HG03354 (cell line): ENCODE results near the gene GPR35.

Experiments
- ATAC-seq: cut with Tn5 transposase; IDR thresholded peaks from one replicate; pipeline ENCODE4 v1.9.1; 2021; ENCODE audit warnings: mild to moderate bottlenecking; ENCODE audit not compliant: unreplicated experiment, poor library complexity, severe bottlenecking

Gene GPR35

DNA sequence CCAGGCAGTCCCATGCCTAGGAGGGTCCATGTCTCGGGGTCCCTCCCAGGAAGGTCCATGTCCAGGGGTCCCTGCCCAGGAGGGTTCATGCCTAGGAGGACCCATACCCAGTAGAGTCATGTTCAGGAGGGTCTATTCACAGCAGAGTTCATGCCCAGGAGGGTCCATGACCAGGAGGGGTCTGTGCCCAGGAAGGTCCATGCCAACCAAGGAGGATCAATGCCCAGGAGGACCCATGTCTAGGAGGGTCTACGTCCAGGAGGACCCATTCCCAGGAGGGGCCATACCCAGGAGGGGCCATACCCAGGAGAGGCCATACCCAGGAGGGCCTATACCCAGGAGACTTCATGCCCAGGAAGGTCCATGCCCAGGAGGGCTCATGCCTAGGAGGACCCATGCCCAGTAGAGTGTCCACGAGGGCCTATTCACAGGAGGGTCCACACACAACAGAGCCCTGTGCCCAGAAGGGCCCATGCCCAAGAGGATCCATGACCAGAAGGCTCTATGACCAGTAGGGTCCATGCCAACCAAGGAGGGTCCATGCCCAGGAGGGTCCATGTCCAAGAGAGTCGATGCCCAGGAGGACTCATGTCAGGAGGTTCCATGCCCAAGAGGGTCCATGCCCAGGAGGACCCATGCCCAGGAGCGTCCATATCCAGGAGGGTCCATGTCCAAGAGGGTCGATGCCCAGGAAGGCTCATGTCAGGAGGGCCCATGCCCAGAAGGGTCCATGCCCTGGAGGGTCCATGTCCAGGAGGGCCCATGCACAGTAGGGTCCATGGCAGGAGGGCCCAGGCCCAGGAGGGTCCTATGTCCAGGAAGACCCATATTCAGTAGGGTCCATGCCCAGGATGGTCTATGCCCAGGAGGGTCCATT is 10.1 kb downstream of the GPR35 start:
- ATAC-seq: no peak

DNA sequence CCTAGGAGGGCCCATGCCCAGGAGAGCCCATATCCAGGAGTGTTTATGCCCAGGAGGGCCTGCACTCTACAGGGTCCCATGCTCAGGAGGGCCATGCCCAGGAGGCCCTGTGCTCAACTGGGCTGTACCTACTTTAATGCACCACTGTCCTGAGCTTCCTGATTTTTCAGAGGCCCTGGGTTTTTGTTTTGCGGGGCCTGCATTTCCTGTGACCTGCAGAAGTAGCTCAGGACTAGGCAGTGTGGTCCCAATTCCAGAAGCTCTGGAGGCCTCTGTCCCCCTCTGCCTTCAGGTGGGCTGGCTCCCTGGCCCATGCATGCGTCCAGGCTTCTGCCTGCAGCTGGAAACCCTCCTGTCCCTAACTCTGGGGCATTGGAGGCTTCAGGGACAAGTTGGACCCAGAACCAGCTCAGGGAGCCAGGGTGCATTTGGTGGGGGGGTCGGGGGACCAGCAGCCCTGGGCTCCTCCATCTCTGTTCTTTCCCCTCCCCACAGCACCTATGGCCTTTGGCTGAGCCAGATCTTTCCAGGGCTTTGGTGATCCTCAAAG is 10.8 kb downstream of the GPR35 start:
- ATAC-seq: no peak

DNA sequence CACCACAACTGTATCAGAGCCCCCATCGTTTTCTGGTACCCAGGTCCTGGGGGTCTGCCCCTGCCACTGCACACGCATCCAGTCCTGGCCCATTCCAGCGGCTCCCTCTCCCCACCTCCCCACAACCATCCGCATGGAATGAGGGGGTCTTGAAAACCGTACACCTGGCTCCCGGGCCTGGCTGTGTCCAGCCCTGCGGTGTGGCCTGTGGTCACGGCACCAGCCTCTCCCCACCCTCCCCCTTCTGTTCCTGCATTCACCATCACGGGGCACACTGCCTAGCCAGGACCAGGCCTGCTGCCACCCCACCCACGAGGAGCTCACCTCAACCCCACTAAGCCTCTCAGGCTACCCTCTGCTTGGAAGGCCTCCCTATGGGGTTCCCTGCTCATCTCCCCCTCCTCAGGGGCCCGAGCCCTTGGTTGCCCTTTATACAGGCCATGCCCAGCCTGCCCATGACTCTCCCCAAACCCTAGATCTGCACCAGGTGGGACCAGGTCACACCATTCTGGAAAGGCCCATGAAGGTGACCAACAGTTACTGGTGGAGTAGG is 11.4 kb downstream of the GPR35 start:
- no peak for ATAC-seq

DNA sequence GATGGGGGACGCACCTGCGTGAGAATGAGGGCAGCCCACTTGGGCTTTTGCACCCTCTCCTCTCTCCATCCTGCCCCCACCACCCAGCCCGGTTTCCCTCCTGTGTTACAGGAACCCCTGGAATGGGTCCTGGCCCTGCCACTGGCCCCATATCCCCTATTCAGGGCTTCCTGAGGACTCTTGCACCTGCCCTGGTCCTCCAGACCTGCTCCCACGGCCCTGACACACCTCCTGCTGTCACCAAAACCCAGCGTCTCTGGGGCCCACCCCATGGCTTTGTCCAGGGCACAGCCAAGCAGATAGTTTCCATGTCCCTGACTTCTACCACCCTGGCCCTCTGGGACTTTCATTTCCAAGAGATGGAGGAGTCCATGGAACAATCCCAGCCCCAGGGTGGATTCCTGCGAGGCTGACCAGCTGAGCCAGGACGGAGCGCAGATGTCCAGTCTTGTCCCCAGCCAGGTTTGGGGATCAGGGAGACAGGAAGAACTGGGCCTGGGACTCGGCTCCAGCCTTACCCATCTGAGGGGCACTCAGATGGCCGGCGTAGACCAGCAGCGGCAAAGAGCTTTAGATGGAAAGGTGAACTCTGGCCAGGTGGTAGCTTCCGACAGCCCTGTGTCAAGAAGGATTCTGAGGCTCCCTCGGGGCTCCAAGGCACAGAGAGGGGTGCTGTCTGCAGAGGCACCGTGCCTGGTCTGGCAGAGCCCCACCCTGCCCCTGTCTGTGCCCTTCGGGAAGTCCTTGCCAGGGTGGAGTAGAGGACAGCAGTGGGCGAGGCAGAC is 12.0 kb downstream of the GPR35 start:
- ATAC-seq: no peak

DNA sequence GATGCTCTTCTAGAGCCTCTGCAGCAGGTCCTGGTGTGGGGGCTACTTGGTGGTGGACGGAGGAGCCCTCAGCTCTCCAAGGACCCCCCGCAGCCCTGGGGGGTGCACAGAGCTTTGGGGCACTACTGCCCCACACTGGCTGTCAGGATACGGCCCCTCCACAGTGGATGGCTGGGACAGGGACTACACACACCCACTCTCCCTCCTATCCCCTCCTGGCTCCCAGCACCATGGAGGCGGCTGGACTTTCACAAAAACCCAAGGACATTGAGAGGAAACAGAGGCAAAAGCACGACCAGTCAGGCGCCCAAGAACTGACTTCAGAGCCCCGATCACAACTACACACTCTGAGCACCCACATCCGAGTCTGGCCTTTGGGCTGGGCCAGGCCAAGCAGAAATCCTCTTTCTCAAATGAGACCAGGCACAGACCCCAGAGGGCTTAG is 12.6 kb downstream of the GPR35 start:
- ATAC-seq: no peak

DNA sequence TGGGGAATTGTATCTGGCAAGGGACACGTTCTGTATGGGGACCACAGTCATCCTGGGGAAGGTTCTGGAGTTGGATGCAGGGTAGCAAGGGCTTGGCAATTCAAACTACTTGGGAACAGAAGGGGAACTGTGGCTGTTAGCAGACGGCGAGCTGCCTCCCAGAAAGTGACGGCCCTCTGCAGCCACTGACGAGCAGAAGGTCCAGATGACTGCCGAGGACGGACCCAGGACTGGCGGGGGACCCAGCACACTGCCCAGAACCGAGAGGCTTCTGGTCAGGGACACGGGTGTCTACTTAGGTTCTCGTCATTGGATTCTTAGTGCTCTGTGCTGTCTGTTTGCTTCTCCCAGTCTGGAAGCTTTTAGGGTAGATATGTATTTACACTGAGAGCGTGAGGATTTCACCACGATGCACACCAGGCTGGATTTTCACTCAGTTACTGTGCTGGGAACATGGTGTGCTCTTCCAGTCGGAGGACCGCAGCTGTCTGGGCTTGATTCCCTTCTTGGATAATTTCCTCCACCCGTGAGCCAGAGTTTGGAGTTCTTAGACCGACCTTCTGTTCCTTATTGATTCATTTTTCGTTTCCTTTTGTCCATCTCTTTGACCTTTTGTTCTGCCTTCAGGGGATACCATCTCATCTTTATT is 13.4 kb downstream of the GPR35 start:
- ATAC-seq: no peak

DNA sequence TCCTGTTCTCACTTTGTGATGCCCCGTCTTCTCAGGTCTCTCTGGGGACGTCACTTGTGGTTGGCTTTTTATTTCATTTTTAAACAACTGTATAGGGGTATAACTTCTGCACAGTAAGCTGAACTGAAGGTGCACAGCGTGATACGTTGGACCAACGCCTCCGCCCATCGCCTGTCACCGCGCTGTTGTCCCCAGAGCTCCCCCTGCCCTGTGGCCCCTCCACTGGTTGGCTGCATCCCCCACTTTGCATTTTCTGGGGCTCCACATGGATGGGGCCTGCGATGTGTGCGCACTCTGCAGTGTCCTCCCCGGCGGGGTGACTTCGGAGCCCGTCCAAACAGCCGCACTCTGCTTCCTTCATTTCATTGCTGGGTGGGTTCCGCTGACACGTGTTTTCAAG is 14.3 kb downstream of the GPR35 start:
- no peak for ATAC-seq

DNA sequence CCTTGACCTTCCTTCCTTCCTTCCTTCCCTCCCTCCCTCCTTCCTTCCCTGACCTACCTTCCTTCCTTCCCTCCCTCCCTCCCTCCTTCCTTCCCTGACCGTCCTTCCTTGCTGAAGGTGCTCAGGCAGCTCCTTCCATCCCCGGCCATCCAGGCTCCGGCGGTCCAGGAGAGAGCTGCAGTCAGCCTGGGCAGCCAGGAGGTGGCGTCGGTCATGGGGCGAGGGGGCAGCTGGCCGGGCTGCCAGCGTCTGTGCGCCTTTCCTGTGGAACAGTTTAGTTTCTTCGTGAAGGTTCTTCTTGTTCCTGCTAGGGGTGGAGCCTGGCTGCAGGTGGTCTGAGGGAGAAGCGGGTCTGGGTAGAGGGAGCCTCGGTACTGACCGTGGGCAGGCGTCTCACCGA is 15.7 kb downstream of the GPR35 start:
- no peak for ATAC-seq

DNA sequence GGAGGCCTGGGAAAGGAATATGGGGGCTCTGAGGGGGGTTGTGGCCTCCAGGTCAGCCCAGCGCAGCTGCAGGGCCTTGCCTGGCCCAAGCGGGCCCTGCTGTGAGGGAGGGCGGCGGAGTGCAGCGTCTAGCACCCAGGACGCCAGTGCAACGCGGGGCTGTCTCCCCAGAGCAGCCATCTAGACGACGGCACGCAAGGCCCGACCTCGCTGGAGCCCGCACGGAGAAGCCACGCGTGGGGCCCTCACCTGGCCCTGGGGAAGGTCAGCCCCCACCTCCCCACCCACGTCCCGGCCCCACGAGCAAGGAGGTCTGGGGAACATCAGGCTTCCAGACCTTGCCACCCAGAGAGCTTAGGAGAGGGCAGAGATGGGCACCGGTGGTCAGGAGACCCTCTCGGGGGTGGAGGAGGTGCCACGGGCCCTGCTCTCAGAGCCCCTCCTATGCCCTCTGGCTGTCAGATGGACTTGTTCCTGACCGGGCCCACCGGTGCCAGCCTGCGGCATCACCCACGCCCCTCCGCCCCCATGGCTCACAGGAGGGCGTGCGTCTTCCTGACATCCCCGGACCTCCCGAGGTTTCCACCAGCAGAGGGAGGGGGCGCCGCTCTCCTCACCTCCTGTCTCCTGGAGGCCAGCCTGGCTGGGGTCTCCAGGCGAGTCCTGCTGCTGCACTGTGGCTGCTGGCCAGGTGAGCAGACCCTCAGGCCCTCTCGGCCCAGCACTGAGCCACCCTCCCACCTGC is 17.0 kb downstream of the GPR35 start:
- ATAC-seq: no peak

DNA sequence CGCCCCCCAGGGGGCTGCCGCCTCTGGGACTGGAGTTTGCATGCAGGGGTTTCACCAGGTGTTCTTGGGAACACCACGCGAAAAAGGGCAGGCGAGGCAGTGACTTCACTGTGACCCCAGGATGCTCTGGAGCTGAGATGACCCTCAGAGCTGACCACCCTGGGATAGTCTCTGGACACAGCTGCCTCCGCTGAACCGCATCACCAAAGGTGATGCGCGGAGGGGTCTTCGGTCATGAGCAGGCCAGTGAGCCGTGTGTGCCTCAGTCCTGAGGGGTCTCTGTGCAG is 17.5 kb downstream of the GPR35 start:
- no peak for ATAC-seq

DNA sequence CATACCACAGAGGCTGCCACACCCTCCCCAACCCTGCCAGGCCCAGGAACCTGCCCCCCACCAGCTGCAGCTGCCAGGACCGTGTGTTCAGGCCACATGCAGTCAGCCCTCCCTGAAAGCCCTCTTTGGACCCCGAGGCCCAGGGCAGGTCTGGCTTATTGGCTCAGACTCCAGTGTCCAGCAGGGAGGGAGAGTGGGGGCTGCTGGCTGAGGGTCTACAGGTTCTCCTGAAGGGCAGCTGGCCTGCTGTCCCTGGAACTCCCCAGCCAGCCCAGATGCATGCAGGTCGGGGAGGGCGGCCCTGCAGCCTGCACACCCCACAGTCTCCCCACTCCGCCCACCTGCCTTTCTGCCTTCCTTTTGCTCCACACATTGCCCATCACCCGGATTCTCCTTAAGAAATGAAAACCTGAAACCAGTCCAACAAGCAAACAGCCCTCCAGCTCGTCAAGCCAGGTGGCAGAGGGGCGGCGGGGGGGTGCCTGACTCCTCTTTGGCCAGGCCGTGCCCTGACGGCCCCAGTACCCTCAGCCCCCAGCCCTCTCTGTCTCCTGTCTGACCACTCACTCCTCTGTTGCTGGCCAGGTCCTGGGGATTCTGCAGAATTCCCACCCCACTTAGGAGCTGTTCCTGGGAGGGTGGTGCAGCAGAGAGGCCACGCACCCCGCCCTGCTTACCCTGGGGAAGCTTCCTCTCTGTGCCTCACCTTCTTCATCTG is 18.0 kb downstream of the GPR35 start:
- ATAC-seq: no peak

DNA sequence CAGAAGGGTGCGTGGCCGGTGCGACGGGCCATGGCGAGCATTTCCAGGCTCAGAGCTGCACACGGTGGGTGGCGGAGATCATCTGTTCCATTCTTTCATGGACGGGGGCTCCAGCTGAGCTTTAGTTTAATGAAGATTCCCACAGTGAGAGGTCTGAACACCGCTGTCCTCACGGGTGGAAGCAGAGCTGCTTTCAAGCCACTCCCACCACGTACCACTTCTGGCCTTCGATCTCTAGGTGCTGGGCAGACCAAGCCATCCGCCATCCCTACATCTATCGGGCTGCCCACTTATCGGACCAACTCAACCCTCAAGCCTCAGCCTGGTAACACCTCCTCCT is 18.5 kb downstream of the GPR35 start:
- no peak for ATAC-seq

DNA sequence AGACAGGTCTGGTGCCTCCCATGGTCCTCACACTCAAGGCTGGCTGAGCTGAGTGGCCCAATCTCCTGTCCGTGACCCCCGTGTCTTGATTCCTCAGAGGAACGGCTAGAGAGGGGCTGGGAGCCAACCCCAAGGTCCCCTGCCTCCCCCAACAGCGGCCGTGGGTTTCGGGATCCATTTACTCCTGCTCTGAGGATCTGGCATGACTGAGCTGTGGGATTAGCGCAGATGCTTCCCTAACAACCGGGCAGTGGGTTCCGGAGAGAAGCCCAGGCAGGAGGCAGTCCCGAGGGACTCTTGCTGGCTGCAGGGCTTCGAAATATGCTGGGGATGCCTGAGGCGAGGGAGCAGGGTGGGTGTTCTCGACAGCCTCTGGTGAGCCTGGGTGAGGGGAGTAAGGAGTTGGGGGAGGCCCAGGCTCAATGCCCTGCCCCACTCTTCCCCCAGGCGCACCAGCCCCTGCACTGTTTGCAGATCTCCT is 18.9 kb downstream of the GPR35 start:
- no peak for ATAC-seq

DNA sequence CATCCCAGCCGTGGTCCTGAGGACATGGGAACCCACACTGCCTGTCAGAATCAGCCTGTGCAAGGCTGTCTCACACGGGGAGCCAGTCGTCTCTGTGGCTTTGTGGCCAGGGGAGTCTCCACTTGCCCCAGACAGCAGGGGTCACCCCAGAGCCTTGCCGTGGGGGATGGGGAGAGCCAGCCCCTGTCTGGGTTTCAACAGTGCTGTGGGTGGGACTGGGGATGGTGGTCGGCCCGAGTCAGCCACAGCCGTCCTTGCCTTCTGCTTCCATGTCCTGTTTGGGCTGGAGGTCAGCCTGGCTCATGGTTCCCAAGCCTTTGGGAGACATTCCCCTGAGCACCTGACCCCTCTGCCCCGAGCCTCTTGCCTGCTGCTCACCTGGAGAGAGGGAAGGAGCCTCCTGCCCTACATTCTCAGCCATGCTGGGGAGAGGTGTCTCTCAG is 19.6 kb downstream of the GPR35 start:
- no peak for ATAC-seq

DNA sequence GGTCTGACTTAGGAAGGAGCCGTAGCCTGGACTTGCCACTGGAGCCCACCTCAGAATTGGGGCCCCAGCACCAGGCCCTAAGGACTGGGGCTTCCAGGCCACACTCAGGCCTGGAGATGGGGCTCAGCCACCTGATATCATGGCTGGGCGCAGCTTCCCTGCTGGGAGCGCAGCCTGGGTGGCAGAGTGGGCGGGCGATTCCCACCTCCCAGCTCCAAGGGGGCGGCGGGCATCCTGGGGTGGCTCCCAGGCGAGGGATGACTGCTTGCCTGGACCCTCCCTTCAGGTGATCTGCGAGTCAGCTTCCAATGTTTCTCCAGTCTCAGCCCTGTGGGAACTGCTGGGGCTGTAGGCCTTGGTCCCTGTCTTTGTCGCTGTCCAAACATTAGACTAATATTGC is 20.1 kb downstream of the GPR35 start:
- no peak for ATAC-seq

DNA sequence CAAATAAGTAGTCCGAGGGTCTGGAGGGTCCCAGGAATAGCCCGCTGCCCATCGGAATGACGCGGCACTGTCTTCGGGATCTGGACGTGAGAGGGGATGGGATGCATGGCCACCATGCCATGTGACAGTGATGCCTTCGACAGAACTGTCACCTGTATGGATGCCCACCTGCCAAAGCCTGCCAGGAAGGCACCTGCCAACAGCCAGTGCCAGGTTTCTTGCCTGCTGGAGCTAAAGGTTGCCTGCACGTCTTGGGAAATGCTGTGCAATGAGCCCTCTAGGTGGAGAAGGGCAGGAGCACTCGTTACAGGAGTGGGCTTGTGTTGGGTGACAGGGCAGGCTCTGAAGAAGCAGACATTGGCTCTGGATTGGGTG is 20.5 kb downstream of the GPR35 start:
- ATAC-seq: no peak

DNA sequence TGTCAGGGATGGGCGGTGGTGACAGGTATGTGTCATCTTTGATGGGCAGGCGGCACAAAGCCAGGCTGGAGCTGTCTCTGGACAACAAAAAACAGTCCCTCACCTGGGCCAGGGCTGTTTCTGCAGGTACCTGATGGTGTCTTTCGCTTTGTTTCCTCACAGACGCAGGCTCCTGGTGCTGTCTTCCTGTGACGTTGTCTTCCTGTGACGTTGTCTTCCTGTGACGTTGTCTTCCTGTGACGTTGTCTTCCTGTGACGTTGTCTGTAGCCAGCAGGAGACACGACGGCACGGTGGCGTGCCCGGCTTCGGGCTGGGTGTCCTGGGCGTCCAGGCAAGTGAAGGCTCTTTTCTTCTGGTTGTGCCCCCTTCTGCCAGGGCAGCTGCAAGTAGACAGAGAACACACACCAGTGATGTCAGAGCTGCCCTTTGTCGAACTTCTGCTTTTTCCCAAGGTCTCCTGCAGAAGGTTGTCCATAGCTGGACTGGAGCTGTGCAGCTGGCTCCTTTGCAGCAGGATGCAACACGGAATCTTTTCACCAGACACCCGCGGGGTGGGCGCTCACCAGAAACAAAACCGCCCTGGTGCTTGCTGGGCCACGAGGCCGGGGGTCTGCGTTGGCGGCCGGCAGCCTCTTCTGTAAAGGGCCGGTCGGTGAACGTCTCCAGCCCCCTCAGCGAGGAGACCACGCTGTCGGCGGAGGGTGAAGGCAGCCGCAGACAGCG is 21.1 kb downstream of the GPR35 start:
- no peak for ATAC-seq

DNA sequence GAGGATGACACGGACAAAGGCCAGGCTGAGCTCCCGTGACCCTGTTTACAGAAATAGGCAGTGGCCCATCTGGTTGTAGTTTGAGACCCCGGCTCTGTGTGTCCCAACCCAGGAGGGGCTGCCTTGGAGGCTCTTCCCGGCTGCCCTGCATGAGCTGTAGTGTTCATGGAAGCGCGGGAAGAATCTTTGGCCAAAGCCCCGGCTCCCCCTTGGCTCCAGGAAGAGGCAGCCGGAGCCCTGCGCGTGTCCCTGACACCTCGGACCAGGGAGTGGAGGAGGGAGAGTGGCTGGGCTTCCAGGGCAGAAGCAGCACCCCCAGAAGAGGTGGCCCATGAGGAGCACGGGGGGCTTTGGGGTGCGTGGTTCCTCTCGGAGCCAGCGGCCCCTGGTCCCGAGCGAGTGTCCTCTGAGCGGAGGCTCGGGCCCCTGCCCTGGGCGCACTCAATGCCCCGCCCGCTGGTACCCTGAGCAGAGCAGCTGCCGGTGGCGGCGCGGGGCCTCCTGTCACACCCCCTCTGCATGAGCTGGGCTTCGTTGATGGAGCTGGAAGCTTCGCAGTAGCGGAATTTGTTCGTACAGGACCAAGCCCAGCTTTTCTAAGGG is 21.7 kb downstream of the GPR35 start:
- ATAC-seq: no peak
